Measurements from ENCODE around the gene CLCN3. TPM values are rescaled to one million over a fixed set of nuclear protein-coding genes. Genes with fewer than 3 reads are reported as not detected.

The CLCN3 gene
- total RNA-seq, 1 donor from 2014 or later: 34.7 TPM

DNA sequence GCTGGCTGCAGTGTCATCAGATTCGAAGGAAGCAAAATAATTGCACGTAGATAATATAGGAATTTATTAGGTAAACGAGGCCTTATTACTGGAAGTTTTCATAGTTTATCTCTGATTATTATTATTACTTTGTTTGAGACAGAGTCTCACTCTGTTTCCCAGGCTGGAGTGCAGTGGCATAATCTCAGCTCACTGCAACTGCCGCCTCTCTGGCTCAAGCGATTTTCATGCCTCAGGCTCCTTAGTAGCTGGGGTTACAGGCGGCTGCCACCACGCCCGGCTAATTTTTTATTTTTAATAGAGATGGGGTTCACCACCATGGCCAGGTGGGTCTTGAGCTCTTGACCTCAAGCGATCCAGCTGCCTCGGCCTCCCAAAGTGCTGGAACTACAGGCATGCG lies 12.5 kb downstream of the CLCN3 start:
- Mint-ChIP-seq H3K4me1 (ENCODE audit: low read depth) (peaks cover 4% of the 10 kb centered on the region), H3K36me3 (ENCODE audit: low read depth) (peaks cover 9% of the 10 kb centered on the region), H3K9me3 (ENCODE audit: low read depth) (no peaks in the 10 kb centered on the region), H3K27ac (ENCODE audit: unreplicated experiment) (no peak overlapping the region), H3K27me3 (ENCODE audit: low read depth) (no peaks in the 10 kb centered on the region), H3K4me3 (ENCODE audit: unreplicated experiment) (no peak overlapping the region)
- TF ChIP-seq, protein P1, sequence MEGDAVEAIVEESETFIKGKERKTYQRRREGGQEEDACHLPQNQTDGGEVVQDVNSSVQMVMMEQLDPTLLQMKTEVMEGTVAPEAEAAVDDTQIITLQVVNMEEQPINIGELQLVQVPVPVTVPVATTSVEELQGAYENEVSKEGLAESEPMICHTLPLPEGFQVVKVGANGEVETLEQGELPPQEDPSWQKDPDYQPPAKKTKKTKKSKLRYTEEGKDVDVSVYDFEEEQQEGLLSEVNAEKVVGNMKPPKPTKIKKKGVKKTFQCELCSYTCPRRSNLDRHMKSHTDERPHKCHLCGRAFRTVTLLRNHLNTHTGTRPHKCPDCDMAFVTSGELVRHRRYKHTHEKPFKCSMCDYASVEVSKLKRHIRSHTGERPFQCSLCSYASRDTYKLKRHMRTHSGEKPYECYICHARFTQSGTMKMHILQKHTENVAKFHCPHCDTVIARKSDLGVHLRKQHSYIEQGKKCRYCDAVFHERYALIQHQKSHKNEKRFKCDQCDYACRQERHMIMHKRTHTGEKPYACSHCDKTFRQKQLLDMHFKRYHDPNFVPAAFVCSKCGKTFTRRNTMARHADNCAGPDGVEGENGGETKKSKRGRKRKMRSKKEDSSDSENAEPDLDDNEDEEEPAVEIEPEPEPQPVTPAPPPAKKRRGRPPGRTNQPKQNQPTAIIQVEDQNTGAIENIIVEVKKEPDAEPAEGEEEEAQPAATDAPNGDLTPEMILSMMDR (IDR thresholded peaks at IDR 0.05): no peak
- no peak for DNase-seq (ENCODE audit: low spot score)

DNA sequence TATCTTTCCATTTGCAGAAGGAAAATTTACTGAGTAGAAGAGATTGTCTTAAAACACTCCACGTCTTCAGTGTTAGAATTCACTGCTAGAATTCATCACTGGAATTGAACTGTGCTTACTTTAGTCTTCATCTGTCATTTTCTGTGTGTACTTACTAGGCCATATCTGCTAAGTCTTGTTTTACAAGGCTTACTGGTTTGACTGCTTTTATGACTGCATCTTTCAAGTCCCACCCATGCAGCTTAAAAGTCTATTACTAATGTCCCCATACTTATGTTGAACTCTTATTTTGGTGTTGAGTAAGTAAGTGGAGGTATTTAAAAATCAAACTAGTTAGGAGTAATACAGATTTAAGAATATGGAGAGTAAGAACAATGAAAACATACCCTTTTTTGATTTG lies 14.6 kb downstream of the CLCN3 start:
- Mint-ChIP-seq H3K36me3 (ENCODE audit: low read depth) (peaks cover 12% of the 10 kb centered on the region), H3K27ac (ENCODE audit: unreplicated experiment) (no peak overlapping the region), H3K27me3 (ENCODE audit: low read depth) (no peaks in the 10 kb centered on the region), H3K4me3 (ENCODE audit: unreplicated experiment) (no peak overlapping the region), H3K4me1 (ENCODE audit: low read depth) (peaks cover 4% of the 10 kb centered on the region), H3K9me3 (ENCODE audit: low read depth) (no peaks in the 10 kb centered on the region)
- TF ChIP-seq, protein P1 (IDR thresholded peaks at IDR 0.05): no peak
- no peak for DNase-seq (ENCODE audit: low spot score)

DNA sequence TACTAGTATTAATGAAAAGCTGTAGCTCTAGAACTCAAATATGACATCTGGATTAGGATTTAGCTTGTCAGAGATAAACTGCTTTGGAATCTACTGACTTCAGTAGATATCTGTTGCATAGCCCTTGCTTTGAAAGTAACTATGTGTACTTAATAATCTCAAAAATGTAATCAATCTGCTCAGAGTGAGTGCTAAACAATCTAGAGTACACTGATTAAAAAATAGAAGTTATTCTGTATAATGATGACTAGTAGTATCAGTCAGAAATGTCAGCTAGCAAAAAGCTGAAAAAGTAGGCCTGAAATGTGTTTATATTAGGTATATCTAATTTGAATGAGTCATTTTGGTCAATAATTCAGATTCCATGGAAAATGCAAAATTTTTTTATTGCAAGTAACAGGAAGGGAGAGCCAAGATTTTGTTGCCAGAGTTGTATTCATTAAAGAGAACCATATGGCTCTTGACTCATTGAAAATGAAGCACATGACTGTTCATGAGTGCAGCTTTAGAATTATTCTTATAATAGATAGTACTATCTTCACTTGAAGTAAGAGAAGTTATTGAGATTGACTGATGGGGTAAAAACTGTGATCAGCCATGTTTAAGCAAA lies 20.0 kb downstream of the CLCN3 start:
- no peaks in the 10 kb centered on the region for H3K9me3 Mint-ChIP-seq (ENCODE audit: low read depth)
- peaks cover 15% of the 10 kb centered on the region for H3K36me3 Mint-ChIP-seq (ENCODE audit: low read depth)
- H3K4me3 Mint-ChIP-seq (ENCODE audit: unreplicated experiment): no peak overlapping the region
- DNase-seq (ENCODE audit: low spot score): no peak
- TF ChIP-seq, protein P1 (IDR thresholded peaks at IDR 0.05): no peak
- peaks cover 5% of the 10 kb centered on the region for H3K4me1 Mint-ChIP-seq (ENCODE audit: low read depth)
- no peaks in the 10 kb centered on the region for H3K27me3 Mint-ChIP-seq (ENCODE audit: low read depth)
- no peak overlapping the region for H3K27ac Mint-ChIP-seq (ENCODE audit: unreplicated experiment)

DNA sequence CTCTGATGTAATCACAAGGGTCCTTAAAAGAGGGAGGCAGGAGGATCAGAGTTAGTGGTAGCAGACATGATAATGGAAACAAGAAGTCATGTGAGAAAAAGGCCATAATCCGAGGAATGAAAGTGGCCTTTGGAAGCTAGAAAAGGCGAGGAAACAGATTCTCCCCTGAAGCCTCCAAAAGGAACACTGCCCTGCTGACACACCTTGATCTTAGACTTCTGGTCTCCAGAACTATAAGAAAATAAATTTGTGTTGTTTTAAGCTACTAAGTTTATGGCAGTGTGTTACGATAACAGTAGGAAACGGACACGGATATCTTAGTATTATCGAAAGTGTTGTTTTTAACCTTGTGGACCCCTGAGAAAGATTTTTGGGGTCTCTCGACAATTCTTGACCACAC lies 24.4 kb downstream of the CLCN3 start:
- TF ChIP-seq, protein P1 (IDR thresholded peaks at IDR 0.05): no peak
- Mint-ChIP-seq H3K9me3 (ENCODE audit: low read depth) (no peaks in the 10 kb centered on the region), H3K4me3 (ENCODE audit: unreplicated experiment) (no peak overlapping the region), H3K4me1 (ENCODE audit: low read depth) (peaks cover 10% of the 10 kb centered on the region), H3K27ac (ENCODE audit: unreplicated experiment) (no peak overlapping the region), H3K36me3 (ENCODE audit: low read depth) (peaks cover 5% of the 10 kb centered on the region), H3K27me3 (ENCODE audit: low read depth) (no peaks in the 10 kb centered on the region)
- no peak for DNase-seq (ENCODE audit: low spot score)

DNA sequence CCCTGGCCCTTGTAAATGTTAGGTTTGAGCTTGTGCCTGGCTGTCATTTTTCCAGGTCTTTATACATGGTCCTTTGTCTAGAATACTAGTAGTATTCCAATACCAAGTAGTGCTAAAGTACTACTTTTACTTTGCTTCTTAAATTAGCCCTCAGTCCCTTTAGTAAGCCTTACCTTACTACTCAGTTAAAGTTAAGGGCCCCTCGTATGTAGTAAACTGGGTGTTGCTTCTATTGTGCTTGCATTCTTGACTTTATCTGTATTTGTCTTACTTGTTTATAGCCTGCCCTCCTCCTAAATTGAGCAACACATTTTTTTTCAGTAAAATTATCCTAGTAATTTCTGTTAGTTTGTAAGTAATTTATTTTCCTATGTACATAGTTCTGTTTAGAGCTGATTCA lies 25.2 kb downstream of the CLCN3 start:
- Mint-ChIP-seq H3K9me3 (ENCODE audit: low read depth) (no peaks in the 10 kb centered on the region), H3K4me3 (ENCODE audit: unreplicated experiment) (no peak overlapping the region), H3K27ac (ENCODE audit: unreplicated experiment) (no peak overlapping the region), H3K27me3 (ENCODE audit: low read depth) (no peaks in the 10 kb centered on the region), H3K4me1 (ENCODE audit: low read depth) (peaks cover 13% of the 10 kb centered on the region), H3K36me3 (ENCODE audit: low read depth) (peaks cover 5% of the 10 kb centered on the region)
- TF ChIP-seq, protein P1 (IDR thresholded peaks at IDR 0.05): no peak
- DNase-seq (ENCODE audit: low spot score): no peak
